ENCODE data around the gene IFNA17. TPM values are rescaled to one million over a fixed set of nuclear protein-coding genes. Genes with fewer than 3 reads are reported as not detected.

Gene IFNA17
- total RNA-seq, 1 experiment from 2014 or later, result not detected

DNA sequence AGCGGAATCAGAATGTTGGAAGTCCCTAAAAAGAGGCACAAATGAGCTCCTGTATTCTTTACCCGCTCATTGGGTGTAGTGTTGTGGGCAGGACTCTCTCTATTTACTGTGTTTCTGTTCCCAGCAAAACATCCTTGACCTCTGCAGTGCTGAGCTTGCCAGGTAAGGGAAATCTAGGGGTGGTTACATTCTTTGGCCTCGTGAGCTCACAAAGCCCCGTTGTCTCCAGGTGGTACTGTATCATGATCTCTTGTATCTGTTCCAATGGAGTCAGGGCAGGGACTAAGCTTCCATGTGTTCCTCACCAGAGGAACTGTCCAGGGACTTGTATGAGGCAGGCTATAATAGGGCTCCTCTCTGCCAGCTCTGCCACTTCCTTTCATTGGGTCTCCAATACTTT is 23.6 kb upstream of the IFNA17 start:
- H3K4me2 ChIP-seq (ENCODE audit: low read length), result no peak overlapping the region
- no peaks in the 10 kb centered on the region for H4K20me1 ChIP-seq (ENCODE audit: insufficient read depth)
- TF ChIP-seq ELF1 (IDR thresholded peaks at IDR 0.05; ENCODE audit: borderline replicate concordance, low read depth) (no peak), SRF (IDR thresholded peaks at IDR 0.05; ENCODE audit: low read depth) (no peak), YY1 (IDR thresholded peaks at IDR 0.05; ENCODE audit: extremely low read depth, insufficient replicate concordance, low read depth, low read length) (no peak), ZBTB33 (IDR thresholded peaks at IDR 0.05; ENCODE audit: extremely low read depth, insufficient replicate concordance, low read length) (no peak), SP1 (IDR thresholded peaks at IDR 0.05; ENCODE audit: low read depth) (no peak), ZFX (IDR thresholded peaks at IDR 0.05) (no peak), POLR2A (IDR thresholded peaks at IDR 0.05; ENCODE audit: borderline replicate concordance, extremely low read depth, insufficient read depth, insufficient read length) (no peak), MAX (IDR thresholded peaks at IDR 0.05) (no peak), EZH2phosphoT487 (IDR thresholded peaks at IDR 0.05; ENCODE audit: borderline replicate concordance) (no peak), ZNF274 (IDR thresholded peaks at IDR 0.05; ENCODE audit: low read depth, low read length) (no peak), EGR1 (IDR thresholded peaks at IDR 0.05; ENCODE audit: low read depth) (no peak), TCF7L2 (IDR thresholded peaks at IDR 0.05; ENCODE audit: borderline replicate concordance, extremely low read depth, insufficient read depth, insufficient read length) (no peak), EZH2 (IDR thresholded peaks at IDR 0.05) (no peak)
- TF ChIP-seq, protein P1, sequence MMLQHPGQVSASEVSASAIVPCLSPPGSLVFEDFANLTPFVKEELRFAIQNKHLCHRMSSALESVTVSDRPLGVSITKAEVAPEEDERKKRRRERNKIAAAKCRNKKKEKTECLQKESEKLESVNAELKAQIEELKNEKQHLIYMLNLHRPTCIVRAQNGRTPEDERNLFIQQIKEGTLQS (IDR thresholded peaks at IDR 0.05), result no peak
- ChIA-PET CTCF (interaction anchor here (0.7 to 2.9 kb wide), 6 partner anchors 39 to 204 kb away, joined by 3 to 21 read pairs (median 10); no protein-coding TSS in a partner anchor), POLR2A (interaction anchor here (1.2 kb wide), 1 partner anchor 16 kb away, joined by 3 read pairs; no protein-coding TSS in a partner anchor), RAD21 (ENCODE audit: low non-redundant PET in 1 of 2, low total read pairs in 2 of 2, uncharacterized antibody in 2 of 2, unreplicated experiment in 2 of 2) (interaction anchor here in 1 of 2 experiments (1.2 kb wide), 1 partner anchor 204 kb away, joined by 4 read pairs; no protein-coding TSS in a partner anchor)
- no peaks in the 10 kb centered on the region for H3K9me2 ChIP-seq (ENCODE audit: insufficient read depth)
- intact Hi-C loops (cut with micrococcal nuclease), result loop anchor here (5.0 kb wide), 1 partner anchor 256 kb away; no protein-coding TSS in a partner anchor
- peaks cover 0 to 4% of the 10 kb centered on the region in 2 experiments; a peak in 1 of 4 replicates for H3K4me1 ChIP-seq (ENCODE audit: control insufficient read depth in 1 of 2, insufficient read depth in 2 of 2, low read length in 2 of 2)
- no peak overlapping the region for H3K4me3 ChIP-seq (replicated peaks in 1 of 2; ENCODE audit: low read depth in 1 of 2, low read length in 2 of 2)
- H2AFZ ChIP-seq (ENCODE audit: low read depth, low read length, poor library complexity, severe bottlenecking), result no peak overlapping the region
- no peaks in the 10 kb centered on the region for H3K9me3 ChIP-seq (ENCODE audit: control insufficient read depth in 1 of 2, insufficient read depth in 1 of 2, low read depth in 1 of 2, low read length in 2 of 2)
- no peaks in the 10 kb centered on the region for H3K27me3 ChIP-seq (ENCODE audit: insufficient read depth, low read length)
- H3K79me2 ChIP-seq (ENCODE audit: insufficient read depth, low read length), result no peaks in the 10 kb centered on the region
- no TSS peak for BruUV-seq (replicated peaks)
- H3K9ac ChIP-seq (ENCODE audit: low read length), result no peak overlapping the region
- ATAC-seq (no peak), DNase-seq (ENCODE audit: low read depth, low spot score) (no peak)
- H3K36me3 ChIP-seq (ENCODE audit: control insufficient read depth in 1 of 2, insufficient read depth in 2 of 2, low read length in 2 of 2), result no peaks in the 10 kb centered on the region
- H3K27ac ChIP-seq (ENCODE audit: low read depth, low read length), result no peak overlapping the region
